ENCODE results near the gene ANO7. TPM values are rescaled to one million over a fixed set of nuclear protein-coding genes. Genes with fewer than 3 reads are reported as not detected.

Gene ANO7
- total RNA-seq, 2 experiments from 2014 or later: 0.14 to 0.25 TPM

GRCh38 chr2:241179899-241180298, 8.6 kb upstream of the ANO7 start:
- Histone ChIP-seq H3K4me1 (ENCODE audit: insufficient read depth, low read length) (no peaks in the 10 kb centered on the region), H3K4me3 (ENCODE audit: low read length) (no peak overlapping the region), H3K9me3 (ENCODE audit: control insufficient read depth in 1 of 2, insufficient read depth in 1 of 2, low read length in 2 of 2) (no peaks in the 10 kb centered on the region), H3K27ac (ENCODE audit: low read depth in 1 of 2, low read length in 2 of 2) (no peak overlapping the region), H3K36me3 (ENCODE audit: insufficient read depth, low read length) (peaks cover 52% of the 10 kb centered on the region), H3K27me3 (ENCODE audit: control insufficient read depth in 1 of 2, insufficient read depth in 2 of 2, low read length in 2 of 2) (no peaks in the 10 kb centered on the region)
- no peaks in the 10 kb centered on the region for H3K27me3 Mint-ChIP-seq
- intact Hi-C loops (cut with DNase I, micrococcal nuclease): no loop called here
- no peak overlapping the region for H3K27ac Mint-ChIP-seq
- TF ChIP-seq, protein P1, sequence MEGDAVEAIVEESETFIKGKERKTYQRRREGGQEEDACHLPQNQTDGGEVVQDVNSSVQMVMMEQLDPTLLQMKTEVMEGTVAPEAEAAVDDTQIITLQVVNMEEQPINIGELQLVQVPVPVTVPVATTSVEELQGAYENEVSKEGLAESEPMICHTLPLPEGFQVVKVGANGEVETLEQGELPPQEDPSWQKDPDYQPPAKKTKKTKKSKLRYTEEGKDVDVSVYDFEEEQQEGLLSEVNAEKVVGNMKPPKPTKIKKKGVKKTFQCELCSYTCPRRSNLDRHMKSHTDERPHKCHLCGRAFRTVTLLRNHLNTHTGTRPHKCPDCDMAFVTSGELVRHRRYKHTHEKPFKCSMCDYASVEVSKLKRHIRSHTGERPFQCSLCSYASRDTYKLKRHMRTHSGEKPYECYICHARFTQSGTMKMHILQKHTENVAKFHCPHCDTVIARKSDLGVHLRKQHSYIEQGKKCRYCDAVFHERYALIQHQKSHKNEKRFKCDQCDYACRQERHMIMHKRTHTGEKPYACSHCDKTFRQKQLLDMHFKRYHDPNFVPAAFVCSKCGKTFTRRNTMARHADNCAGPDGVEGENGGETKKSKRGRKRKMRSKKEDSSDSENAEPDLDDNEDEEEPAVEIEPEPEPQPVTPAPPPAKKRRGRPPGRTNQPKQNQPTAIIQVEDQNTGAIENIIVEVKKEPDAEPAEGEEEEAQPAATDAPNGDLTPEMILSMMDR (IDR thresholded peaks at IDR 0.05): no peak
- ATAC-seq (ENCODE audit: poor library complexity): no peak
- H3K9me3 Mint-ChIP-seq: no peaks in the 10 kb centered on the region
- no peaks in the 10 kb centered on the region for H3K4me1 Mint-ChIP-seq (ENCODE audit: low read depth)
- no peak overlapping the region for H3K4me3 Mint-ChIP-seq
- H3K36me3 Mint-ChIP-seq (ENCODE audit: low read depth): peaks cover 54% of the 10 kb centered on the region
- ChIA-PET POLR2A (no interaction called here), CTCF (no interaction called here)
- no peak for DNase-seq

- CTCF ChIA-PET: no interaction called here
- no peak overlapping the region for H3K4me3 ChIP-seq (ENCODE audit: low read length)
- no peak overlapping the region for H3K27ac ChIP-seq (ENCODE audit: low read depth in 1 of 2, low read length in 2 of 2)
- no peaks in the 10 kb centered on the region for H3K4me1 ChIP-seq (ENCODE audit: insufficient read depth, low read length)
- Mint-ChIP-seq H3K27ac (no peak overlapping the region), H3K27me3 (no peaks in the 10 kb centered on the region), H3K4me1 (ENCODE audit: low read depth) (no peaks in the 10 kb centered on the region), H3K4me3 (no peak overlapping the region), H3K9me3 (no peaks in the 10 kb centered on the region), H3K36me3 (ENCODE audit: low read depth) (peaks cover 48% of the 10 kb centered on the region)
- peaks cover 46% of the 10 kb centered on the region for H3K36me3 ChIP-seq (ENCODE audit: insufficient read depth, low read length)
- DNase-seq (no peak), ATAC-seq (ENCODE audit: poor library complexity) (no peak)
- TF ChIP-seq, protein P1 (IDR thresholded peaks at IDR 0.05): no peak
- POLR2A ChIA-PET: no interaction called here
- intact Hi-C loops (cut with DNase I, micrococcal nuclease): no loop called here
- H3K27me3 ChIP-seq (ENCODE audit: control insufficient read depth in 1 of 2, insufficient read depth in 2 of 2, low read length in 2 of 2): no peaks in the 10 kb centered on the region
- no peaks in the 10 kb centered on the region for H3K9me3 ChIP-seq (ENCODE audit: control insufficient read depth in 1 of 2, insufficient read depth in 1 of 2, low read length in 2 of 2)
These were observed 8.0 kb upstream of the ANO7 start for GRCh38 chr2:241180495-241180894.

DNA sequence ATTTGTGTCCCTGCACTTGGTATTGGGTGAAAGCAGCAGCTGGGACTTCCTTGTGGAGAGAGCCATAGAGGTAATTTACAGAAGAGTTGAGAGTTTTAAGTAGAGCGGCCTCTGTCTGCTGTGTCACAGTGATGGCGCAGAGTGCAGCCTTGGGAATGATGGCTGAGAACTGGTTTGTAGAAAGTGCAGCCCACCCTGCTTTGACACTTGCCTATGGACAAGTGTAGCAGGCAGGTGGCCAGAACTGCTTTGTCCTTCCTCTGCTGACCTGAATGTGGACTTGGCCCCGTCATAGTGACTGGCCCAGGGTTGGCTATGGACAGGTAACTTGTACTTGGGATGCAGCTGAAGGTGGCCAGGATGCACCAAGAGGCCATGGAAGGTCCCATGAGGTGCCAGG, 6.4 kb upstream of the ANO7 start:
- H3K4me3 Mint-ChIP-seq: no peak overlapping the region
- peaks cover 35% of the 10 kb centered on the region for H3K36me3 Mint-ChIP-seq (ENCODE audit: low read depth)
- Histone ChIP-seq H3K36me3 (ENCODE audit: insufficient read depth, low read length) (peaks cover 42% of the 10 kb centered on the region), H3K27me3 (ENCODE audit: control insufficient read depth in 1 of 2, insufficient read depth in 2 of 2, low read length in 2 of 2) (no peaks in the 10 kb centered on the region), H3K9me3 (ENCODE audit: control insufficient read depth in 1 of 2, insufficient read depth in 1 of 2, low read length in 2 of 2) (no peaks in the 10 kb centered on the region), H3K27ac (ENCODE audit: low read depth in 1 of 2, low read length in 2 of 2) (no peak overlapping the region), H3K4me3 (ENCODE audit: low read length) (no peak overlapping the region), H3K4me1 (ENCODE audit: insufficient read depth, low read length) (no peaks in the 10 kb centered on the region)
- ATAC-seq (ENCODE audit: poor library complexity) (no peak), DNase-seq (no peak)
- intact Hi-C loops (cut with DNase I, micrococcal nuclease): no loop called here
- ChIA-PET CTCF (no interaction called here), POLR2A (no interaction called here)
- TF ChIP-seq, protein P1 (IDR thresholded peaks at IDR 0.05): no peak
- H3K9me3 Mint-ChIP-seq: no peaks in the 10 kb centered on the region
- no peak overlapping the region for H3K27ac Mint-ChIP-seq
- no peaks in the 10 kb centered on the region for H3K4me1 Mint-ChIP-seq (ENCODE audit: low read depth)
- H3K27me3 Mint-ChIP-seq: no peaks in the 10 kb centered on the region

Data from CD4-positive, alpha-beta T cell (primary cell).